NCI-H748 (cell line): ENCODE measurements around the gene CISD3.
A peak's percentile ranks its signal among the peaks of the same experiment; 100 is the strongest.

Source experiments
- DNase-seq: peaks from one replicate; lab custom pipeline; 2025; ENCODE audit not compliant: unreplicated experiment; lab: John Stamatoyannopoulos, UW

The CISD3 gene

DNA sequence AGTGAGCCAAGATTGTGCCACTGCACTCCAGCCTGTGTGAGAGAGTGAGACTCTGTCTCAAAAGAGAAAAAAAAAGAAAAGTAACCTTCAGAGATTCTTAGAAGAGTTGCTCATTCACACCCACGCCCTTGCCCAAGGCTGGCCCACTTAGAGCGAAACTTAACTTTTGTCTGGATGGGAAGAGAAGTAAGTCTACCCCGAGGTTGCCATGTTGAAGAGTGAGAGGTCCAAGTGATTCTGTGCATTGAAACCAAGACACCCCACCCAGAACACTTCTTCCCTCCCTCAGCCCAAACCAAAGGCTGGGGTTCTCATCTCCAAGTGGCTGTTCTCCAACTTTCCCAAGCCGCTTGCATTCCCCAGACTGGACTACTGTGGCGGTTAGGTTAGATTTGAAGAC, 2.4 kb upstream of the CISD3 start:
- DNase-seq = no peak

DNA sequence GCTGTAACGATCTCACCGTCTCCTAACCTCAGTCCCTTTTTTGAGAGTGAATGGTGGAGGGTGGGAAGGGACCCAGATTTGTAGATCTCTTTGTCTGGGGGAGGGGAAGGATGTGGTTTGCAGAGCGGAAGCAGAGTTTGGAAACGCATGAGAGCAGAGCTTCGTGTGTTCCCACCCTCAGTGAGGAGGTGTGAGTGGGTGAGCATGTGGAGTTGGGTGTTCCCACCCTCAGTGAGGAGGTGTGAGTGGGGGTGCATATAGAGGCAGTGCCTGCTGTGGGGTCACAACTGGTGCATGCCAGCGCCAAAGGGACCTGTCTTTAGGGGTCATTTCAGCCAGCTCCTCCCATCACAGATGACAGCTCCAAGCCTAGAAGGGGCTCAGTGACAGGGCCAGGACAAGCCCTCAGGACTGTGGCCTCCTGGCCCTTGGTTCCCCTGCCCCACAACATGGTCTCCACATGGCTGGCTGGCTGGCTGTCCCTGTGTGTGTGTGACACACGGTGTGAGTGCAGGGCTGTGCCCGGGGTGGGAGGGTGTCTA, 1.8 kb upstream of the CISD3 start:
- DNase-seq = no peak

DNA sequence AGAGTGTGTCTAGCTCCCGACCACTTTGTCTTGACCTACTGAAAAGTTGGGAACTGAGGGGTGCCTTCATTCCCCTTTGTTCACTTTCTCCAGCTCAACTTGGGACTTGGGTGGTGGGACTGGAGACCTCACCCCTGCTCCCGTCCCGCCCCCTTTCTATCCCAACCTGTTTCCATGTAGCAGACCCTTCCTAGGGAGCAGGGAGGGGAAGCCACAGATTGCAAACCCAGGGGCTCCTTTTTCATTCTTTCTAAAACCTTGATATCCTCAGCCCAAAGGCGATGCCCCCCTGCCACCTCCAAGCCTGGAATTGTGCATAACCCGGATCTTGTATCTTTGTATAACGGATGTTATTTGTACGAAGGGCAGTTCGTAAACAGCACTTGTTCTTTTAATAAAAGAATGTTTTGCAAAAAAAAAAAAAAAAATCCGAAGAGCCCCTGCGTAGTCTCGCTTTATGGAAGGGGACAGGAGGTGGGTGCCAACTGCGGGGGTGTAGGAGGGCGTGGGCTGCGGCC, 714 bp upstream of the CISD3 start:
- no peak for DNase-seq

DNA sequence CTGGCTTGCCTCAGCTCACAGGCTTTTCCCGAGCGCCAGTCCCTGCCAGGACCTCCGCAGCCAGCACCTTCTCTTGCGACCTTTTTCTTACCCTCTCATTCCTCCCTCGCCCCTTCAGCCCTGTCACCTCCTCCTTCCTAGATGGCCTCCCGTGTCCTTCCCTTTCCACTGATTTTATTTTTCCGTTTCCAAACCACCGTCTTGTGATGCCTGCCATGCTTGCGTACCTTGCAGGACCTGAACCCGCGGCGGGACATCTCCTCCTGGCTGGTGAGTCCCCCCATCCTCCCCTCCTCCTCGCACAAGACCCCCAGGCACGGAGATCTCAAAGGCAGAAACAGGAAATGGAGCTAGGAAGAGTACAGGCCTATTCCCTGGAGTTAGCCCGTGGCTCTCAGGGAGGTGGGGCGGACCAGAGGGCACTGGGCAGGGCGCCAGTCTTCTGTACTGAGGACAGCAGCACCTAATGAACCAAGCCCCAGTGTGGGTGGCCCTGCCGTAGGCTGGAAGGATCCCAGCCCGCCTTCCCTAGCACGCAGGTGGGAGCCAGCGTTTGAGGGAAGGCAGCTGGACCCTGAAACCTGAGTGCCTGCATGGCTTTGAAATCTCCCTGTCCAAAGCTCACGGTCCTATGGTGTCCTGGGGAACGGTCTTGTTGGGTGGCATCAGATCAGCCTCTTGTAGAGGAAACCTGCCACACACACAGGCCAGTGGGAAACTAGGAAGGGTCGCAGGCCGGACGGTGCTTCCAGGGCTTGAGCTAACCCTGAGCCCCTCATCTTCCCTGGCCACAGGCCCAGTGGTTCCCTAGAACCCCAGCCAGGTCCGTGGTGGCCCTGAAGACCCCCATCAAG, 612 bp downstream of the CISD3 start:
- peak; percentile 57 for DNase-seq

DNA sequence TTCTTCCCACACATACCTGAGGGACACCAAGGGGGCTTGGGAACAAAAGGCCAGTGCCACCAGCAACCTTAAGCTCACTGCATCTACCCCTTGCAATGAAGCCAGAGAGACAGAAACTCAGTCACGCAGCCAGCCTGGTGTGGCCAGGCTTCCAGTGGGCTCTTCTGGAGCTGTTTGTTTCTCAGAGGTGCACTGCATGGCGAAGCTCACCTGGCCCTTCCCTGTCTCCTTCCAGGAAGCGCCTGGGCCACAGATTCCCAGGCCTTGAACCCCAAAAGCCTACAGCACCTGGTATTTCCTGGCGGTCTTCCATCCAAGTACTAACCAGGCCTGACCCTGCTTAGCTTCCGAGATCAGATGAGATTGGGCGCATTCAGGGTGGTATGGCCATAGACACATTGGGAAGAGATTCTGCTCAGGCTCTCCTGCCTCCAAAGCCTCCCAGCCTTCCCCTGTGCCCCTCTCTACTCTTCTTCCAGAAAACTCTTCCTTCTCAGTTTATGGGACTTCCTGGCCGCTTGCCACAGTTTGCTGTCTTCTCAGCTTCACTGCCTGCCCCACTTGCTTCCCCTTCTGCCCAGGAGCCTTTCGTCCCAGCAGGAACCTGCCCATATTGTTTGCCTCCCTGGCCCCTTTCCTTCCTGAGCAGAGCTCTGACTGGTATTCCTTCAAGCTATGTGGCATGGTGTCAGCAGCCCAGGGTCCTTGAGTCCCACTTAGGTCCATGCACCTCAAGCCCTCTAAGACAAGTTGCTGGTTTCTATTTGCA, 1.6 kb downstream of the CISD3 start:
- DNase-seq = no peak

DNA sequence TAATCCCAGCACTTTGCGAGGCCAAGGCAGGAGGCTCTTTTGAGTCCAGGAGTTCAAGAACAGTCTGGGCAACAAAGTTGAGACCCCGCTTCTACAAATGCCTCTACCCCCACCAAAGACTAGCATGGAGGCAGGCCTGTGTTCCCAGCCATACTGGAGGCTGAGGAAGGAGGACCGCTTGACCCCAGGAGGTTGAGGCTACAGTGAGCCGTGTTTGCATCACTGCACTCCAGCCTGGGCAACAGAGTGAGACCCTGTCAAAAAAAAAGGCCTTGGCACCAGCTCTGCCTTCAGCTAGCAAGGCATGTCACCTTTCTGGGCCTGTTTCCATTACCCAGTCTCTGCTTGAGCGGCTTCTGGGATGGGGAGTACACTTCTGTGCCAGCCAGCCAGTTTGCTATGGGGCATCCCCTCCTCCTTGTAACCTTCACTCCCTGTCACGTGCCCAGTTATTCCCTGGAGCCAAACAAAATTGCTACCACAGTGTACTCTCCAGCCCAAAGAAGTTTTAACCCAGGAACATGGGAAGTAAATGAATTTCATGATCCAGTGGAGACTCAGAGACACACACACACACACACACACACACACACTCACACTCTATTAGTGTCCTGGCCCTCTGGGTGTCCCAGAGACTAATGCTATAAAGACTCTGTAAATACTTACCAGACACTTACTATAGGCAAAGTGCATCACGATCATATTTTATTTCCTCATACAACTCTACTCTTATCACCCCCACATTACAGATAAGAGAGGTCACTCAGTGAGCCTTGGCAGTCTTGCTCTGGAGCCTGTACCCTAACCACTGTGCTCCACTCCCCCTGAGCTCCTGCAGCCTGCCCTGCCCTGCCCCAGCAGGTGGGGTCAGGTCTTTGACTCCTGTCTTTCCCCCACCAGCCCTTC, 2.5 kb downstream of the CISD3 start:
- no peak for DNase-seq

DNA sequence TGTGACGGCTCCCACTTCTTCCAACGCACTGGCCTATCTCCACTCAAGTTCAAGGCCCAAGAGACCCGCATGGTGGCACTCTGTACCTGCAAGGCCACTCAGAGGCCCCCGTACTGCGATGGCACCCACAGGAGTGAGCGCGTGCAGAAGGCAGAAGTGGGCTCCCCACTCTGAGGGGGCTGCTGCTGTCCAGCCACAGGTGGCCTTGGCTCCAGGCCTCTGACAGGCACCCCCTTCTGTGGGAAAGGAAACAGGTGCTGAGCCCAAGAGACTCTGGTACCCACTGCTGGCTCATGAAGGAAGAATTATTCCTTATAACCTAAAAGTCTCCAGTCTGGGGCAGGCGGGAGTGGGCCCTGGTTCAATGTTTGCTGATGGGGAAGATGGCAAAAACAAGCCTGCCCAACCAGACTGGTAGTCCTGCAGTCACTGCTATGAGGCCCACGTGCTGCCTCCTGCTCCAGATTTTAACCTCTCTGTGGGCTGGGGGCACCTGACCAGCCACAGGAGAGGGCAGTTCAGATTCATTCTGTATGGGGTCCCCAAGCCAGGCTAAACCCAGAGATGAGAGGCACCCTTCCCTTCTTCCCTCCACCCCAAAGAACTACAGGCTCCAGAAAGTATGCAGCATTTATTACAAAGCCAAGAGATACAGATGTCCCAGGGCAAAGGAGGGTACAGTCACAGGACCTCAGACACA, 3.3 kb downstream of the CISD3 start:
- no peak for DNase-seq

DNA sequence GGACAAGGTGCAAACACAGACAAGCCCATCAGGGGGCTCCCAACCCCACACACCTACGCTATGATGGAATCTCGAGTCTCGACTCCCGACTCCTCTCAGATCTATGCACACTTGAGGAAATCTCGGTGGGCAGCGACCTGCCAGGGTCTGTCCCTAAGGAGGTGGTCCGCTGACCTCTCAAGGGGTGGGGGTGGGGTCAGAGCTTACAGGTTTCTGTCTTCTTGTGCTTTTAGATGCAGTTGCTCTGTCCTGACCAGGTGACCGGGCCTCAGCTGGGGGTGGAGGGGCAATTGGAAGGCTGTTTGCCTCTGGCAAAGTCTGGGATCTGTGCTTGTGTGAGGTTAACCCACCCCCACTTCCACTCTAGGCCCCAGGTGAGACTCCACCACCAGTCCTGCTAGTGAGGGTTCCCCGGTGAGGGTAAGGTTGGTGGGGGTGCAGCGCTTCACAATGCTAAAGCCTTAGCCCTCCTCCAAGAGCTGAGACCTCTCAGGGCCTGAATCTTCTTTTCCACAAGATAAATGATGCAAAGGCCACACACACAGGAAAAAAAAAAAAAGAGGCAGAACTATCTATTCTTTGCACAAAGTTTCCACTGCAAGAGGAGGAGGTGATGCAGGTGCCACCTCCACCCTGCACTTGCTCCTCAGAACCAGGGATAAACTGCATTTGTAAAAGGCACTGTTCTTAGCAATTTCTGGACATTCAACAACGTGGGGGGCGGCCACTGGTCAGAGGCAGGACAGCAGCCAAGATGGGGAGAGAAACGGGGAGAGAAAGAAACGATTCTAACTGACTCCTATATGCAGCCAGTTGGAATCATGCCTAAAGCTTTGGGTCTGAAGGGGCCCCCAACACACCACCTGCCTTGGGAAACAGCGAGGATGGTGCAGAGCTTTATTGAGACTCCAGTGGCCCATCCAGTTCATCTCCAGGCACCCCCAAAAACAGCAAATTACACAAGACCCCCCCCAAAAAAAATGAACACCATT, 4.1 kb downstream of the CISD3 start:
- no peak for DNase-seq

DNA sequence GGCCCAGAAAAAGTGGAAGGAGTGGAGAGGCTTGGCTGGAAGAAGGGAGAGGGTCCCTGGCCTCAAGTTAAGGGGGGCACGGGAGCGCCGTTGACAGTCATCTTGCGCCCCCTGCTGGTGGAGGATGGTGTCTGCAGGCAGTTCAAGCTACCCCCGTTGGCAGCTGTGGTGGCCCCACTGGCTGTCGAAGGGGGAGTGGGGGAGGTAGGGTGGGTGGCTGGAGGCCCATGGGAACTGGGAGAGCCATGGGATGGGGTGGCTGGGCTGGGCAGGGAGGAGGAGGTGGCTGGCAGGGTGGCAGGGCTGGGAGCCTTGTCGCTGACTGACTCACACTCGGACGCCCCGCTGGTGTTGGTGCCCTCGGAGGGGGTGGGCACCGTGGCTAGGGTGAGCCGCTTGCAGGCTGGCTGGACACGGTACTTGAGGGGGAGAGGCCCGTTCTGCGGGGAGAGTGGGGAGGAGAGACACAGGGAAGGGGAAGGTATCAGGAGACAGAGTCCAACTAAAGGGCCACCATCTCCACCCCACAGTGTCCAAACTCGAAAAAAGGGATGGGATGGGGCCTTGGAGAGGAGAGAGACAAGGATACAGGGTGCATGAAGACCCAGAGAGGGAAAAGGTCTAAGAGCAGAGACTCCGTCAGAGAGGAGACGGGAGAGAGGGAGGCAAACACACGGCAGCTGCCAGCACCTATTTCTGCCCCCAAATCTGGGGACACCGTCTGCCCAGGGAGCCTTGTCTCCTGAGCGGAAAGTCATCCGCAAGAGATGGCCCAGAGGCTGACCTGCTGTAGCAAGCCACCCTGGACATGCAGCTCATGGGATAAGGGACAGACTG, 5.2 kb downstream of the CISD3 start:
- DNase-seq = peak; percentile 41

DNA sequence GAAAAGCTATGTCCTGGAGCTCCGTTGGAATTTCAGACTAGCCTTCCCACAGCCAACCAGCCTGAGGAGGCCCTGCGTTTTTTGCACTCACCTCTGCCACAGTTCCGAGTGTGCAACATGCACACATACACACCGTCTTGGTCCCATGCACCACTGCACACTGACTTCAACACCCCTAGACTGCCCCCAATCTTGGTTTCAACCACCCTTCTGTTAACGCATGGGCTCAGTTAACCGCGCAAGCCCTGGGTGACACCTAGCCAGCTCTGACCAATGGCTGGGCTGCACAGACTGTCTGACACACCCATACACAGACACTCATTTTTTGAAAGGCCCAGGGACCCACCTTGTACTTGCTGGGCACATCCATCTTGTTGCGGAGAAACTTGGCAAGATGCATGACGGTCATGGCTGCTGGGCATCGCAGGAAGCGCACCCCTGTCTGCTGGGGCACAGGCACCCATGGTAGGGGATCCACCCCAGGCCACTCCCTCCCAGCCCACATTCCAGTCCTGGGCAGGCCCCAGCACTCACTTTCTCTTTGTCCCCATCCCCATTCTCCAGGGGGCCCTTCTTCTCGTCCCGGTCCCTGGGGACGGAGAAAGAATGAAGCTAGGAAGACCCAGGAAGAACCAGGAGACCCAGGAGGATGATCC, 8.0 kb downstream of the CISD3 start:
- no peak for DNase-seq

DNA sequence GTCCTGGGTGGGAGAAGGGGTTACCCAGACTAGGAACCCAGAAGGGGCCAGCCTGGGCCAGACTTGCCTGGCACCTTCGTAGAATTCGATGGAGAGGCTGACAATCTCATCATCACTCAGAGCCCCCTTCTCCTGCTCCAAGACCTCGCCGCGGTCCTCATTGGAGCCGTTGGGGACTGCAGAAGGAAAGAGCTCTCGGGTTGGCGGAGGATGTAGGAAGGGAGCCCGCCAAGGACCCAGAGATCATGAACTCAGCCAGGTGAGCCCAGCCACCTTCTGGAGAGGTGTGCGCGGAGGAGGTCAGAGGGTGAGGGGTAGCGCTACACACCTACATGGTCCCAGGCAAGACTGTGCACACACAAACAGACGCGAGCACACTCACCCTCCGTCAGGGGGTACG, 8.5 kb downstream of the CISD3 start:
- no peak for DNase-seq

DNA sequence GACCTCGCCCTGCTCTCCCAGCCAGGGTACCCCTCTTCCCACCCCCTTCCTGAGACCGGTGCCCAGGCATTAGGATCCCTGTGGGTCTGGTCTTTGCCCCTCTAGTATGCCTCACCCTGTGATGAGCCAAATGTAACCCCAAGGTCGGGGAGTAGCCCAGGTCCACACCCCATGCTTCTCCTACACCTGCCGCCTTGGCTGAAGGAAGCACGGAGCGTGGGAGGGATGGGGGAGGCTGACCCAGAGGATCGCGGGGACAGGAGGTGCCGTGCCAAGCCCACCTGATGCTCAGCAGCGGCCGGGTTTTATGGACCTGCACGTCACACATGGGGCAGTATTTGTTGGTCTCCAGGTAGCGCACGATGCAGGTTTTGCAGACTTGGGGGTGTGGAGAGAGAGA, 9.2 kb downstream of the CISD3 start:
- no peak for DNase-seq

DNA sequence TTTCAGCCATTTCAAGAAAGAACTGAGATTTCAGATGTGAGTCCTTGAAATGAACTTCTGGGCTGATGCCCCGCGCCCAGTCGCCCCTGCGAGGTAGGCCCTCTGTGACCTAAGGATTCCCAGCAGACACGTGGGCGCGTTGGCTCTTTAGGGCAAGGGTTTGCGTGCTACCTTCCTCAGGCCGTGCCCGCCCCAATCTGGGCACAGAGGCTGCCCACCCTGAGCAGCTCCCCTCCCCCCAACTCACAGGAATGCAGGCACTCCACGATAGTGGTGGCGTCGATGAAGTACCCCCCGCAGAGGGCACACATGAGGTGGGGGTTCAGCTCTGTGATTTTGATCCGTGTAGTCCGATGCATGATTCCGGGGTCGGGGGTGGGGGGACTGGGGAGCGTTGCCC, 9.9 kb downstream of the CISD3 start:
- DNase-seq = no peak

DNA sequence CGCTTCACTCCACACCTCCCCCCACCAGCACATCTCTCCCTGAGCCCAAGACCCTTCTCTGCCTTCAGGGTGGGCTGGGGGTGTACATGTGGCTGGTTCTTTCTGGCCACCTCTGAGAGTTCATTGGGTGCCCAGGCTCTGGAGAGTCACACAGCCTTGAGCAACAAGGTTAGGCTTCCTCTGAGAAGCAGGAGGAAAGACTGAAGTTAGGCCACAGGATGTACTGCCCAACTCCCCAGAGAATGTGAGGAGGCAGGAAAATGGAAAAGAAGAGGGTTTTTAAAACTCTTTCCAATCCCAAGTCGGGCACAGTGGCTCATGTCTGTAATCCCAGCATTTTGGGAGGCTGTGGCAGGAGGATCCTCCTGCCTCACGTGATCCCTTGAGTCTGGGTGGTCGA, 10.7 kb downstream of the CISD3 start:
- DNase-seq = no peak

DNA sequence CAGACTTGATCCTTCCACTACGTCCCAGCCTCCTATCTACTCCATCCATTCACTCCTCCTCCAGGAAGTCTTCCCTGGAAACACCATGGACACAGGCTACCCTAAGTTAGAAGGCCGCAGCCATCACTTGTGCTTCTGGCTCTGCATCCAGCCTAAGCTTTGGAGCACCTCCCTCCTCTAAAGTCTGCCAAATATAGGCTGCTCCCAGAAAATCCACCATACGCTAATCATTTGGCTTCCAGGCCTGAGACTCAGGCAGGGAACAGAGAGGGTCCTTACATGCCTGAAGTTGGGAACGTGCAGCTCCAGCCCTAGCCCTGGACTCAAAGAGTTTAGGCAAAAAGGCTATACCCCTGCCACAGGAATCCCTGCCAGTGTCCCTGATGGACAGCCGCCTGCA, 11.3 kb downstream of the CISD3 start:
- no peak for DNase-seq

DNA sequence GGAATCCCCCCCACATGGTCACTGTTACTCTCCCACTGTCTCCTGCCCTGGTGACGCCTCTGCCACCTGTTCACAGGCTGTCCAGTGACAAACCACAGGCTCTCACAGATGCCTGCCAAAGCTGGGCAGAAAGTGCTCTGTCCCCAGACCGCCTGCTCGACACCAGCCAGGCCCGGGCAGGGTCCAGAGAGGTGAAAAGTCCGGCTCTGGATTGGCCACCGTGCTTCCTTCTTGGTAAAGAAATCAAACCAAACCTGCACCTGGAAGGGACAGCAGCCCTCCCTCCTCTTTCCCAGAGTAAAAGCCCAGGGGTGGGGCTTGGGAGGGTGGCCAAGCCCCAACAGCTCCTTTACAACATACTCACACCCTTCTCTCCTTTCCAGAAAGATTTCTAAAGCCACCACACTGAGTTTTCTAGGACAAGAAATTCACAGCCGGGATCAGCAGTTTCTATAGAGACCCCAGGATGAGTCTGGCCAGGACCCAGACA, 11.8 kb downstream of the CISD3 start:
- DNase-seq = no peak
